Cardiac fibroblast (primary cell): ENCODE measurements around the gene THSD4.

Experiments used
- DNase-seq, 2 donors: peaks; one replicate each; pipeline versions ENCODE4 v3.0.0 to v3.0.0-alpha.2; 2010; ENCODE audit warnings: low read depth in 2 of 2
- H3K4me3 ChIP-seq, 2 donors: replicated peaks in 1 of 2; 1 replicate in 1 of 2; 2 replicates in 1 of 2; pipeline ENCODE4 v1.5.1; 2011; ENCODE audit warnings: low read depth in 2 of 2, low read length in 2 of 2, mild to moderate bottlenecking in 2 of 2, moderate library complexity in 1 of 2
- CTCF ChIP-seq: IDR thresholded peaks from one replicate; pipeline ENCODE4 v1.5.1; 2011; ENCODE audit warnings: low read depth, mild to moderate bottlenecking, low read length, inconsistent platforms

The THSD4 gene

GRCh38 chr15:71626596-71627088, 511.4 kb downstream of the THSD4 start:
- no peak for TF ChIP-seq CTCF
- no peak for DNase-seq
- H3K4me3 ChIP-seq = no peak overlapping the region

GRCh38 chr15:71627188-71627587, 511.9 kb downstream of the THSD4 start:
- H3K4me3 ChIP-seq = no peak overlapping the region
- DNase-seq = no peak
- no peak for TF ChIP-seq CTCF

- H3K4me3 ChIP-seq = no peak overlapping the region
- no peak for TF ChIP-seq CTCF
- DNase-seq = no peak
Observed at GRCh38 chr15:71627604-71628003, 512.3 kb downstream of the THSD4 start.

- no peak for DNase-seq
- no peak overlapping the region for H3K4me3 ChIP-seq
- TF ChIP-seq CTCF = no peak
Observed at GRCh38 chr15:71628988-71629770, 513.9 kb downstream of the THSD4 start.

- H3K4me3 ChIP-seq = no peak overlapping the region
- no peak for TF ChIP-seq CTCF
- DNase-seq = no peak
Observed at GRCh38 chr15:71629781-71630474, 514.7 kb downstream of the THSD4 start.

- no peak for DNase-seq
- no peak overlapping the region for H3K4me3 ChIP-seq
- TF ChIP-seq CTCF = no peak
Observed at GRCh38 chr15:71630475-71630809, 515.2 kb downstream of the THSD4 start.
